ENCODE results near the gene COL16A1.

COL16A1 gene

GRCh38 chr1:31691951-31692350, 11.9 kb downstream of the COL16A1 start:
- TF ChIP-seq GATA2 (IDR thresholded peaks at IDR 0.05; ENCODE audit: low read depth, low read length) (no peak), GATA3 (IDR thresholded peaks at IDR 0.05; ENCODE audit: low read depth, low read length) (no peak)

GRCh38 chr1:31691446-31691845, 12.4 kb downstream of the COL16A1 start:
- no peak for TF ChIP-seq GATA2 (IDR thresholded peaks at IDR 0.05; ENCODE audit: low read depth, low read length)
- no peak for TF ChIP-seq GATA3 (IDR thresholded peaks at IDR 0.05; ENCODE audit: low read depth, low read length)

GRCh38 chr1:31690921-31691320, 12.9 kb downstream of the COL16A1 start:
- no peak for TF ChIP-seq GATA2 (IDR thresholded peaks at IDR 0.05; ENCODE audit: low read depth, low read length)
- no peak for TF ChIP-seq GATA3 (IDR thresholded peaks at IDR 0.05; ENCODE audit: low read depth, low read length)

GRCh38 chr1:31689854-31690253, 14.0 kb downstream of the COL16A1 start:
- TF ChIP-seq GATA3 (IDR thresholded peaks at IDR 0.05; ENCODE audit: low read depth, low read length), result no peak
- TF ChIP-seq GATA2 (IDR thresholded peaks at IDR 0.05; ENCODE audit: low read depth, low read length), result no peak

GRCh38 chr1:31689379-31689778, 14.4 kb downstream of the COL16A1 start:
- TF ChIP-seq GATA3 (IDR thresholded peaks at IDR 0.05; ENCODE audit: low read depth, low read length), result no peak
- TF ChIP-seq GATA2 (IDR thresholded peaks at IDR 0.05; ENCODE audit: low read depth, low read length), result no peak

- TF ChIP-seq GATA2 (IDR thresholded peaks at IDR 0.05; ENCODE audit: low read depth, low read length), result no peak
- no peak for TF ChIP-seq GATA3 (IDR thresholded peaks at IDR 0.05; ENCODE audit: low read depth, low read length)
These were observed 15.4 kb downstream of the COL16A1 start for GRCh38 chr1:31688233-31688918.

- TF ChIP-seq GATA2 (IDR thresholded peaks at IDR 0.05; ENCODE audit: low read depth, low read length) (no peak), GATA3 (IDR thresholded peaks at IDR 0.05; ENCODE audit: low read depth, low read length) (no peak)
These were observed 16.2 kb downstream of the COL16A1 start for GRCh38 chr1:31687601-31688000.

GRCh38 chr1:31685795-31686194, 18.0 kb downstream of the COL16A1 start:
- no peak for TF ChIP-seq GATA3 (IDR thresholded peaks at IDR 0.05; ENCODE audit: low read depth, low read length)
- TF ChIP-seq GATA2 (IDR thresholded peaks at IDR 0.05; ENCODE audit: low read depth, low read length), result no peak

- TF ChIP-seq GATA2 (IDR thresholded peaks at IDR 0.05; ENCODE audit: low read depth, low read length) (no peak), GATA3 (IDR thresholded peaks at IDR 0.05; ENCODE audit: low read depth, low read length) (no peak)
These were observed 19.8 kb downstream of the COL16A1 start for GRCh38 chr1:31683997-31684396.

GRCh38 chr1:31681415-31681814, 22.4 kb downstream of the COL16A1 start:
- TF ChIP-seq GATA3 (IDR thresholded peaks at IDR 0.05; ENCODE audit: low read depth, low read length) (no peak), GATA2 (IDR thresholded peaks at IDR 0.05; ENCODE audit: low read depth, low read length) (no peak)

- TF ChIP-seq GATA3 (IDR thresholded peaks at IDR 0.05; ENCODE audit: low read depth, low read length) (no peak), GATA2 (IDR thresholded peaks at IDR 0.05; ENCODE audit: low read depth, low read length) (no peak)
These were observed 24.1 kb downstream of the COL16A1 start for GRCh38 chr1:31679676-31680230.

- no peak for TF ChIP-seq GATA3 (IDR thresholded peaks at IDR 0.05; ENCODE audit: low read depth, low read length)
- no peak for TF ChIP-seq GATA2 (IDR thresholded peaks at IDR 0.05; ENCODE audit: low read depth, low read length)
These were observed 24.7 kb downstream of the COL16A1 start for GRCh38 chr1:31679091-31679490.

GRCh38 chr1:31678681-31679080, 25.1 kb downstream of the COL16A1 start:
- no peak for TF ChIP-seq GATA3 (IDR thresholded peaks at IDR 0.05; ENCODE audit: low read depth, low read length)
- no peak for TF ChIP-seq GATA2 (IDR thresholded peaks at IDR 0.05; ENCODE audit: low read depth, low read length)

GRCh38 chr1:31677949-31678348, 25.9 kb downstream of the COL16A1 start:
- TF ChIP-seq GATA3 (IDR thresholded peaks at IDR 0.05; ENCODE audit: low read depth, low read length), result no peak
- TF ChIP-seq GATA2 (IDR thresholded peaks at IDR 0.05; ENCODE audit: low read depth, low read length), result no peak

GRCh38 chr1:31677401-31677800, 26.4 kb downstream of the COL16A1 start:
- TF ChIP-seq GATA2 (IDR thresholded peaks at IDR 0.05; ENCODE audit: low read depth, low read length) (no peak), GATA3 (IDR thresholded peaks at IDR 0.05; ENCODE audit: low read depth, low read length) (no peak)

Data from SH-SY5Y (cell line).